D721Med (cell line): Measurements from ENCODE around the gene LMO7.

Experiments
- DNase-seq: peaks from one replicate; pipeline ENCODE4 v3.0.0; 2011; ENCODE audit warnings: low spot score; ENCODE audit not compliant: insufficient read length
- FAIRE-seq: peaks from 2 replicates; lab custom pipeline; 2011; peaks lifted over from hg19 to GRCh38; lab: Jason Lieb, UNC
- TF ChIP-seq, protein P1 (sequence below): IDR thresholded peaks from 2 replicates; pipeline ENCODE4 v1.5.1; 2012; ENCODE audit warnings: mild to moderate bottlenecking, control low read depth; ENCODE audit not compliant: insufficient read depth; ENCODE audit errors: missing control alignments

The LMO7 gene

DNA sequence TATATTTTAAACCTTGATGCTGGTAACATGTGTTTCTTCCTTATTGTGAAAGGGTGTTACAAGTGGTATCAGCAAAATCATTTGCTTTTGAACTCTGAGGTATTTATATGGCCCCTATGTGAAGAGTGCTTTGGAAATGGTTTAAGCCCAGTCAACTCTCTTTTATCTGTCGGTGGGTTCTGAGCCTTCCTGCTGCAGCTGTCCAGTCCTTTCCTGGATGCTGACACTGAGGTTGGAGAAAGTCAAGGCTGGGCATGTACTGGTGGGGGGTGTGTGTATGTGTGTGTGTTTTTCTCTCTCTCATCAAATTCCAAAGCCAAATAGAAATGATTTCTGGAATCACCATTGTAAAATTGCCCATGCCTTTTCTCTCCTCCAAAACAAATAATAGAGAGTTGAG lies 221.2 kb downstream of the LMO7 start:
- TF ChIP-seq, protein P1, sequence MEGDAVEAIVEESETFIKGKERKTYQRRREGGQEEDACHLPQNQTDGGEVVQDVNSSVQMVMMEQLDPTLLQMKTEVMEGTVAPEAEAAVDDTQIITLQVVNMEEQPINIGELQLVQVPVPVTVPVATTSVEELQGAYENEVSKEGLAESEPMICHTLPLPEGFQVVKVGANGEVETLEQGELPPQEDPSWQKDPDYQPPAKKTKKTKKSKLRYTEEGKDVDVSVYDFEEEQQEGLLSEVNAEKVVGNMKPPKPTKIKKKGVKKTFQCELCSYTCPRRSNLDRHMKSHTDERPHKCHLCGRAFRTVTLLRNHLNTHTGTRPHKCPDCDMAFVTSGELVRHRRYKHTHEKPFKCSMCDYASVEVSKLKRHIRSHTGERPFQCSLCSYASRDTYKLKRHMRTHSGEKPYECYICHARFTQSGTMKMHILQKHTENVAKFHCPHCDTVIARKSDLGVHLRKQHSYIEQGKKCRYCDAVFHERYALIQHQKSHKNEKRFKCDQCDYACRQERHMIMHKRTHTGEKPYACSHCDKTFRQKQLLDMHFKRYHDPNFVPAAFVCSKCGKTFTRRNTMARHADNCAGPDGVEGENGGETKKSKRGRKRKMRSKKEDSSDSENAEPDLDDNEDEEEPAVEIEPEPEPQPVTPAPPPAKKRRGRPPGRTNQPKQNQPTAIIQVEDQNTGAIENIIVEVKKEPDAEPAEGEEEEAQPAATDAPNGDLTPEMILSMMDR: no peak
- DNase-seq (no peak), FAIRE-seq (no peak)

DNA sequence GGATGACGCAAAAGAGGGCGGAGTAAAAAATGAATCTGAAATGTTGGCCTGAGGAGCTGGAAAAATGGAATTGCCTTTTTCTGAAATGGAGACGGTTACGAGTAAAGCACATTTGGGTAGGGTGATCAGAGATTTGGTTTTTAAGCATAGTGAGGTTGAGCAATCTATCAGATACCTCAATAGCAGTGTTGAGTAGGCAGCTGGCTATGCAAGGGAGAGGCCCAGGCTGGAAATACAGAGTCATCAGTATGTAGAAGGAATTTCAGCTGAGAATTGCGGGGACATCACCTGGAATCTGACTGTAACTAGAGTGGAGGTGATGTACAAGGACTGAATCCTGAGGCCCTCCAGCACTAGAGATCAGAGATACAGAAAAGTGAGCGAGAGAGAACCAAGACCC lies 224.8 kb downstream of the LMO7 start:
- FAIRE-seq: no peak

DNA sequence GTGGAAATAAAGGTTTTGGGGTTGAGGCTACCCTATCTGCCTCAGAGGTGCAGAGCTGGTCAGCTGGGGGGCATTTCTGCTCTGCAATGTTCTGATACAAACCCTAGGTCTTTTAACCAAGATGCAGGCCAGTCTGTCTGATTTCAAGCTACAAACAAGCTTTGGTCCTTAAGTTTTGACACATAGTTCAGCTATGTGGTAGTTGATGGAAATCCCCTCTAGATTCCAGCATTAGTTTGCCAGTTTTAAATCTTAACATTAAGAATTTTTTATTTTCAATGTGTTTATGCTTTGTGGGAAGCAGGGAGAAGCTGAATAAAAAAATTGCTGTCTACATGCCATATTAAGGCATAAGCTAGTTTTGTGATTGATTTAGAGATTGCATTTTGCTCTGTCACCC lies 225.7 kb downstream of the LMO7 start:
- FAIRE-seq (no peak), DNase-seq (no peak)
- TF ChIP-seq, protein P1: no peak

More for the DNA sequence above, 224.8 kb downstream of the LMO7 start:
- TF ChIP-seq, protein P1: no peak
- no peak for DNase-seq

DNA sequence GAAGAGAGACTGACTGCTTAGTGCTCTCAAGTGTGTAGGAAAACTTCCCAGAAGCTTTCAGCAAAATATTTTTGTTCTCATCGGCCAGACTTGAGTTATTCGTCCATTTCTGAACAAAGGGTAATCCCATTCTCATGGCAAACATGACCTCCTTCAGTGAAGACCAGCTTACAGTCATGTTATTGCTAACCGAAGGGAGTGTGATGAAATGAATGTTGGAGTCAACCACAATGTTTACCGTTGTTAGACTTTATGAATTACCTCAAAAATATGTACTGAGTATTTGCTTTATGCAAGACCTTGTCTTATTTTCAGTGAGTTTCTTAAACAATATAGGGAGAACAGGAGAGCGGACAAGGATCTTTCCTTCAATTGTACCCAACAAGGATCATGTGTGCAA lies 228.6 kb downstream of the LMO7 start:
- TF ChIP-seq, protein P1: no peak
- FAIRE-seq: no peak
- DNase-seq: no peak

DNA sequence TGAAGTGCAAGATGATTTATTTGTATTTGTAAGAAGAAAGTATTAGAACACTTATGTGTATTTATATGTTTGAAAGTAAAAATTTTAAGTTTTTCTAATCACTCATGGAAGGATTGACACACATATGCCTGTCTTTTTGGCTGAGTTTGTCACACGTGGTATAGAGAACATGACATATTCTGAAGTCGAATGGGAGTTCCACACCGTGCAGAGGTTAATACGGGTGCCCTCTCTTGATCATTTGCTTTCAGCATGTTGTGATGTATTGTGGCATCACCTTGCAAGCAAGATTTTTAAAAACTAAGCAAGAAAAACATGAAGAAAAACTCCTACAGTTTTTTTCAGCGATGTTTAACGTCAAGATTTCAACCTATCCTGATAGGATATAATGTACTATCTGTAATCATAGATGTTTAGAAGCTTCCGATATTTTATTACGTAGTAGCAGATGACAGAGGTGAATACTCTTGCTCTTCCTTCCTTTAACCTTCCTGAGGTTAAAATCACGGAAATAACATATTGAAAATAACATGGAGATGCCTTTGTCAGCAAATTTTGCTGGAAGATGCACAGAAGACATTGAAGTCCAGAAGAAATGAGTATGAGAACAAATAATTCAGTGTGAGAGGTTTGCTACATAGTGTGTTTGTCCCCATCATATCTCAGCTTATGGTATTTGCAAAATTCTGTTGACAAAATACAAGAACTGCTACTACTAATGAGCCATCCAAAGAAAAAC lies 231.4 kb downstream of the LMO7 start:
- TF ChIP-seq, protein P1: no peak
- FAIRE-seq: no peak
- DNase-seq: no peak

DNA sequence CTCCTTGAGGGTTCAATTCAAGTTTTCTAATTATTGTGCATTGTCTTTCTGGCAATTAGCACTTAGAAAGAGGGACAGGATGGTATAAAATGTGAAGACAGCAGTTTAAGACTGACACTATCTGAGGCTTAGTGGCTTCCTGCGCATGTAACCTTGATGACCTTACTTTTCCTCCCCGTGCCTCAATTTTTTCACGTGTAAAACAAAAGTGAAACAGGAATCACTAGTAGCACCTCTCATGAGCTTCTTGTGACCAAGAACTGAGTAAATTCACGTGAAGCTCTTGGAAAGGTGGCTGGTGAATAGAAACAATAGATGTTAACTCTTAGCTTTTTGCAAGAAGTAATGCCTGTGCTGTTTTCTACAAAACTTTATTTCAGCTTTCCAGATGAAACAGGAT lies 233.9 kb downstream of the LMO7 start:
- DNase-seq: no peak
- TF ChIP-seq, protein P1: no peak
- no peak for FAIRE-seq

DNA sequence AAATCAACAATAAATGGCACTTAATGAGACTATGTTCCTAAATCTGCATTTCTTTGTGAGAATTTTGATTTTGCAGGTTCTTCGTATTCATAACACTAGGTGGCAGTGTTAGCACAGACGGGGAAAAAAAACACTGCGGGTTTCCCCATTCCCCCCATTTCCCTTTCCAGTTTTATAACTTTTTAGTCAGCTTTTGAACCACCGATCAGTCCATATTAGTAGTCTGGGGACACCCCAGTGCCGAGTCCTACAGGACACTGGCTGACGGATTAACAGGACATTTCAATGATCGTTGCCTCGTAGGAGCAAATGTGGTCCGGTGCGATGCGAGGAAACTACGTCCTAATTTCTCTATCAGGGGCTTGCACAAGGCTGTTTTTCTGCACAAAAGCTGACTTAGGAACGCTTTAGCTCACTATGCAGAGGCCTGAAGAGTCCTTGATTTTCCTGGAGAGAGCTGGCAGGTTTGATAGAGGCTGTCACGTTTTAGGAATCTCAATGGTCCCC lies 234.3 kb downstream of the LMO7 start:
- TF ChIP-seq, protein P1: peak; percentile 66
- DNase-seq (no peak), FAIRE-seq (peak; percentile 32)
